HCT116 (cell line): ENCODE measurements around the gene SIK3. TPM values are rescaled to one million over a fixed set of nuclear protein-coding genes. Genes with fewer than 3 reads are reported as not detected.
A peak's percentile ranks its signal among the peaks of the same experiment; 100 is the strongest.

Experiments used
- ATAC-seq: fragments of 200-7000 bp; cut with Tn5 transposase; 2 replicates; pipeline ENCODE4 v1.9.1; 2020; ENCODE audit warnings: mild to moderate bottlenecking, moderate library complexity
- BruUV-seq: library from RNA; stranded (reverse); fragments of 400-500 nt; replicated peaks from 2 replicates; lab custom pipeline; 2021; lab: Mats Ljungman, UMichigan
- CTCF ChIA-PET: fragments of 300-600 bp; sonication (Branson Sonifier 250); formaldehyde crosslinking; loops from one replicate; lab custom pipeline; 2021; ENCODE audit warnings: antibody characterized with exemption; lab: Charles Lee
- POLR2A ChIA-PET: fragments of 300-600, 350-600 bp; sonication (Branson Sonifier 250); formaldehyde crosslinking; loops from one replicate; lab custom pipeline; 2021; ENCODE audit warnings: antibody characterized with exemption; lab: Charles Lee
- RAD21 ChIA-PET, 2 experiments: fragments of 300-600 bp; sonication (Branson Sonifier 250); formaldehyde crosslinking; loops; one replicate each; lab custom pipeline; 2023; ENCODE audit warnings: low total read pairs in 2 of 2; ENCODE audit not compliant: uncharacterized antibody in 2 of 2, unreplicated experiment in 2 of 2, low non-redundant PET in 1 of 2; lab: Charles Lee
- DNase-seq: peaks from one replicate; pipeline ENCODE4 v3.0.0-alpha.2; 2010; ENCODE audit warnings: low read depth, low spot score
- H2AFZ ChIP-seq: fragments of 200-600 bp; shearing (Covaris generic), sonication (generic); 2 replicates; pipeline ENCODE4 v1.6.1; 2017; ENCODE audit warnings: low read depth, mixed run types, mixed read lengths, antibody characterized with exemption, low read length; ENCODE audit not compliant: poor library complexity, severe bottlenecking
- H3K27ac ChIP-seq: 2 replicates; pipeline ENCODE4 v1.5.1; 2012; ENCODE audit warnings: low read depth, low read length
- H3K27me3 ChIP-seq: fragments of 200-600 bp; sonication (generic); 2 replicates; pipeline ENCODE4 v1.6.1; 2016; ENCODE audit warnings: mixed run types, low read length, mixed read lengths; ENCODE audit not compliant: insufficient read depth
- H3K36me3 ChIP-seq, 2 experiments: fragments of 200-500 bp in 1 of 2; fragments of 200-600 bp in 1 of 2; sonication (Bioruptor generic) in 1 of 2; sonication (generic) in 1 of 2; 2 replicates each; pipeline versions ENCODE4 v1.5.1 to v1.6.1; 2014 to 2016; ENCODE audit warnings: low read length in 2 of 2, inconsistent platforms in 1 of 2, mixed read lengths in 1 of 2, mixed run types in 1 of 2; ENCODE audit not compliant: insufficient read depth in 2 of 2, control insufficient read depth in 1 of 2
- H3K4me1 ChIP-seq, 2 experiments: fragments of 200-600 bp in 1 of 2; sonication (generic) in 1 of 2; 2 replicates each; pipeline versions ENCODE4 v1.5.1 to v1.6.1; 2012 to 2017; ENCODE audit warnings: low read length in 2 of 2, inconsistent platforms in 1 of 2, mild to moderate bottlenecking in 1 of 2, mixed read lengths in 1 of 2, mixed run types in 1 of 2, moderate library complexity in 1 of 2; ENCODE audit not compliant: insufficient read depth in 2 of 2, control insufficient read depth in 1 of 2
- H3K4me2 ChIP-seq: fragments of 200-600 bp; sonication (generic); 2 replicates; pipeline ENCODE4 v1.6.1; 2017; ENCODE audit warnings: mixed run types, low read length, mixed read lengths
- H3K4me3 ChIP-seq, 2 experiments: fragments of 200-600 bp in 1 of 2; sonication (generic) in 1 of 2; replicated peaks in 1 of 2; 2 replicates each; pipeline ENCODE4 v1.5.1; 2011 to 2016; ENCODE audit warnings: low read length in 2 of 2, control low read depth in 1 of 2, low read depth in 1 of 2, mild to moderate bottlenecking in 1 of 2, mixed read lengths in 1 of 2, mixed run types in 1 of 2
- H3K79me2 ChIP-seq: fragments of 200-600 bp; sonication (generic); 2 replicates; pipeline ENCODE4 v1.6.1; 2017; ENCODE audit warnings: mild to moderate bottlenecking, mixed run types, low read length, moderate library complexity, mixed read lengths; ENCODE audit not compliant: insufficient read depth
- H3K9ac ChIP-seq: fragments of 200-600 bp; sonication (generic); 2 replicates; pipeline ENCODE4 v1.6.1; 2016; ENCODE audit warnings: low read length, mixed read lengths
- H3K9me2 ChIP-seq: fragments of 200-600 bp; sonication (generic), shearing (Covaris generic); 2 replicates; pipeline ENCODE4 v1.6.1; 2017; ENCODE audit warnings: mixed run types, mild to moderate bottlenecking, moderate library complexity; ENCODE audit not compliant: insufficient read depth
- H3K9me3 ChIP-seq, 2 experiments: fragments of 200-500 bp in 1 of 2; fragments of 200-600 bp in 1 of 2; sonication (Bioruptor generic) in 1 of 2; sonication (generic) in 1 of 2; 2 replicates each; pipeline ENCODE4 v1.6.1; 2014 to 2017; ENCODE audit warnings: low read length in 2 of 2, mixed read lengths in 2 of 2, inconsistent platforms in 1 of 2, low read depth in 1 of 2, mild to moderate bottlenecking in 1 of 2, mixed run types in 1 of 2, moderate library complexity in 1 of 2; ENCODE audit not compliant: control insufficient read depth in 1 of 2, insufficient read depth in 1 of 2
- H4K20me1 ChIP-seq: fragments of 200-600 bp; sonication (generic), shearing (Covaris generic); 2 replicates; pipeline ENCODE4 v1.6.1; 2017; ENCODE audit warnings: mixed run types, mild to moderate bottlenecking, moderate library complexity; ENCODE audit not compliant: insufficient read depth
- CBX3 ChIP-seq: IDR thresholded peaks from 2 replicates; pipeline ENCODE4 v1.6.1; 2012; ENCODE audit warnings: low read depth
- CEBPB ChIP-seq: IDR thresholded peaks from 2 replicates; pipeline ENCODE4 v1.6.1; 2012; ENCODE audit warnings: low read depth
- EZH2 ChIP-seq: fragments of 200-600 bp; sonication (generic); IDR thresholded peaks from 2 replicates; pipeline ENCODE4 v1.6.1; 2017; ENCODE audit warnings: antibody characterized with exemption, mixed run types
- FOSL1 ChIP-seq: IDR thresholded peaks from 2 replicates; pipeline ENCODE4 v1.6.1; 2012; ENCODE audit warnings: low read depth
- MAX ChIP-seq: IDR thresholded peaks from 2 replicates; pipeline ENCODE4 v1.6.1; 2012
- POLR2AphosphoS5 ChIP-seq: IDR thresholded peaks from 2 replicates; pipeline ENCODE4 v1.6.1; 2011; ENCODE audit warnings: mild to moderate bottlenecking, low read depth, low read length, moderate library complexity
- RAD21 ChIP-seq: IDR thresholded peaks from 2 replicates; pipeline ENCODE4 v1.6.1; 2012; ENCODE audit warnings: low read depth, mild to moderate bottlenecking
- SP1 ChIP-seq: IDR thresholded peaks from 2 replicates; pipeline ENCODE4 v1.6.1; 2012; ENCODE audit warnings: low read depth
- ZBTB33 ChIP-seq: IDR thresholded peaks from 2 replicates; pipeline ENCODE4 v1.6.1; 2011; ENCODE audit warnings: mild to moderate bottlenecking, low read length, moderate library complexity; ENCODE audit not compliant: insufficient replicate concordance; ENCODE audit errors: extremely low read depth
- ZFX ChIP-seq: fragments of 450-650 bp; IDR thresholded peaks from 2 replicates; pipeline ENCODE4 v1.6.1; 2017
- ZNF274 ChIP-seq: fragments of 200-500 bp; sonication (Bioruptor generic); IDR thresholded peaks from 2 replicates; pipeline ENCODE4 v1.6.1; 2014; ENCODE audit warnings: mild to moderate bottlenecking, low read depth, low read length, inconsistent platforms
- intact Hi-C: fragments of 100-400 bp; cut with micrococcal nuclease; formaldehyde crosslinking; loops from 2 replicates; pipeline ENCODE4 v1.10.0; 2022
- total RNA-seq: library from RNA; stranded (reverse); gene quantifications from one replicate; pipeline ENCODE4 v1.2.1, GENCODE V29; 2021; ENCODE audit not compliant: unreplicated experiment
- TF ChIP-seq, protein P1 (sequence below), 3 experiments: fragments of 200-600 bp in 1 of 3; sonication (generic) in 1 of 3; IDR thresholded peaks in 2 of 3; conservative IDR thresholded peaks in 1 of 3; 2 replicates each; pipeline ENCODE4 v1.5.1; 2012 to 2017; ENCODE audit warnings: low read depth in 2 of 3, low read length in 2 of 3, antibody characterized with exemption in 1 of 3, borderline replicate concordance in 1 of 3, control low read depth in 1 of 3, mild to moderate bottlenecking in 1 of 3, mixed read lengths in 1 of 3, mixed run types in 1 of 3, moderate library complexity in 1 of 3; ENCODE audit not compliant: insufficient read depth in 1 of 3

SIK3 gene
- total RNA-seq, 1 experiment from 2014 or later, result 21.0 TPM

- BruUV-seq, result no TSS peak
- ChIA-PET RAD21 (interaction anchor here (1.2 to 1.6 kb wide), 5 partner anchors 43 to 390 kb away, joined by 3 to 14 read pairs (median 3); partner anchors contain the start of gene APOA5 (in 1 of the 2)), CTCF (interaction anchor here (0.8 to 2.9 kb wide), 11 partner anchors 14 to 342 kb away, joined by 3 to 58 read pairs (median 7); partner anchors contain the start of genes APOA5, SIDT2 and ZPR1)
- intact Hi-C loops, result loop anchor here (1.0 kb wide), 1 partner anchor 45 kb away; the partner anchor contains the start of gene APOA5
- Histone ChIP-seq H3K27me3 (no peaks in the 10 kb centered on the region), H3K4me2 (peak overlapping the region; percentile 75; the same call in 1 of the 2 replicates), H3K4me1 (peaks cover 8 to 15% of the 10 kb centered on the region in 2 experiments), H3K79me2 (no peaks in the 10 kb centered on the region), H3K9me3 (no peaks in the 10 kb centered on the region)
- ATAC-seq, result no peak
- no peak for DNase-seq
- no peak for TF ChIP-seq POLR2AphosphoS5
- TF ChIP-seq SP1, result no peak
- no peak for TF ChIP-seq CEBPB
- TF ChIP-seq EZH2, result no peak
- TF ChIP-seq, all 23 proteins: peak for 0
- POLR2A ChIA-PET, result interaction anchor here (1.2 kb wide), 1 partner anchor 45 kb away, joined by 9 read pairs; the partner anchor contains the start of gene APOA5
- no peaks in the 10 kb centered on the region for H3K36me3 ChIP-seq
- peak overlapping the region; percentile 15; the same call in 1 of the 2 replicates for H3K27ac ChIP-seq
- no peaks in the 10 kb centered on the region for H3K9me2 ChIP-seq
- H3K9ac ChIP-seq, result no peak overlapping the region
- no peak overlapping the region for H3K4me3 ChIP-seq
- no peaks in the 10 kb centered on the region for H4K20me1 ChIP-seq
- H2AFZ ChIP-seq, result no peak overlapping the region
Measured at GRCh38 chr11:116836632-116836991, 261.6 kb downstream of the SIK3 start.

DNA sequence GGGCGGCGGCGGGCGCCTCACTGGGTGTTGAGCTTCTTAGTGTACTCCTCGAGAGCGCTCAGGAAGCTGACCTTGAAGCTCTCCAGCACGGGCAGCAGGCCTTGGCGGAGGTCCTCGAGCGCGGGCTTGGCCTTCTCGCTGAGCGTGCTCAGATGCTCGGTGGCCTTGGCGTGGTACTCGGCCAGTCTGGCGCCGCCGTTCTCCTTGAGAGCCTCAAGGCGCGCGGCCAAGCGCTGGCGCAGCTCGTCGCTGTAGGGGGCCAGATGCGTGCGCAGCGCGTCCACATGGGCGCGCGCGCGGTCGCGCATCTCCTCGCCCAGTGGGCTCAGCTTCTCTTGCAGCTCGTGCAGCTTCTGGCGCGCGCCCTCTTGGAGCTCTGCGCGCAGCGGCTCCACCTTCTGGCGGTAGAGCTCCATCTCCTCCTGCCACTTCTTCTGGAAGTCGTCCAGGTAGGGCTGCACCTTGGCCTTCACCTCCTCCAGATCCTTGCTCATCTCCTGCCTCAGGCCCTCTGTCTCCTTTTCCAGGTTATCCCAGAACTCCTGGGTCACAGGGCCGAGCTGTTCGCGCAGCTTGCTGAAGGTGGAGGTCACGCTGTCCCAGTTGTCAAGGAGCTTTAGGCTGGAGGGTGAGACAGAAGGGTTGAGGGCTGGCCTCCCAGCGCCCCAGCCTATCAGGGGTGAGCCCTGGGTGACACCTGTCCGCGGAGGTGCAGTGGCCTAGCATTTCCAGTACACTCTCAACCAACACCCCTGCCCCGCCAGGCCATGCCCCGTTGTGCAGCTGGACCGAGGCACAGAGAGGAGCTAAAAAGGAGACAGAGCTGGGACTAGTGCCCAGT is 262.2 kb downstream of the SIK3 start:
- peak overlapping the region; percentile 77 for H2AFZ ChIP-seq
- peaks cover 8 to 15% of the 10 kb centered on the region in 2 experiments for H3K4me1 ChIP-seq
- H3K79me2 ChIP-seq, result no peaks in the 10 kb centered on the region
- H3K9ac ChIP-seq, result peak overlapping the region; percentile 52
- ATAC-seq, result peak; percentile 95
- H3K9me3 ChIP-seq, result no peaks in the 10 kb centered on the region
- no TSS peak for BruUV-seq
- peak; percentile 88 for DNase-seq
- no peaks in the 10 kb centered on the region for H3K27me3 ChIP-seq
- RAD21 ChIA-PET, result interaction anchor here (0.9 to 1.6 kb wide), 8 partner anchors 42 to 391 kb away, joined by 3 to 14 read pairs (median 4); partner anchors contain the start of gene APOA5 (in 2 of the 2)
- TF ChIP-seq FOSL1 (no peak), CBX3 (peak; percentile 96; the same call in 1 of the 2 replicates), ZBTB33 (no peak), MAX (peak; percentile 94), ZNF274 (no peak), ZFX (peak; percentile 48; the same call in 1 of the 2 replicates), POLR2AphosphoS5 (peak; percentile 70), RAD21 (peak; percentile 77)
- TF ChIP-seq, protein P1, sequence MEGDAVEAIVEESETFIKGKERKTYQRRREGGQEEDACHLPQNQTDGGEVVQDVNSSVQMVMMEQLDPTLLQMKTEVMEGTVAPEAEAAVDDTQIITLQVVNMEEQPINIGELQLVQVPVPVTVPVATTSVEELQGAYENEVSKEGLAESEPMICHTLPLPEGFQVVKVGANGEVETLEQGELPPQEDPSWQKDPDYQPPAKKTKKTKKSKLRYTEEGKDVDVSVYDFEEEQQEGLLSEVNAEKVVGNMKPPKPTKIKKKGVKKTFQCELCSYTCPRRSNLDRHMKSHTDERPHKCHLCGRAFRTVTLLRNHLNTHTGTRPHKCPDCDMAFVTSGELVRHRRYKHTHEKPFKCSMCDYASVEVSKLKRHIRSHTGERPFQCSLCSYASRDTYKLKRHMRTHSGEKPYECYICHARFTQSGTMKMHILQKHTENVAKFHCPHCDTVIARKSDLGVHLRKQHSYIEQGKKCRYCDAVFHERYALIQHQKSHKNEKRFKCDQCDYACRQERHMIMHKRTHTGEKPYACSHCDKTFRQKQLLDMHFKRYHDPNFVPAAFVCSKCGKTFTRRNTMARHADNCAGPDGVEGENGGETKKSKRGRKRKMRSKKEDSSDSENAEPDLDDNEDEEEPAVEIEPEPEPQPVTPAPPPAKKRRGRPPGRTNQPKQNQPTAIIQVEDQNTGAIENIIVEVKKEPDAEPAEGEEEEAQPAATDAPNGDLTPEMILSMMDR (IDR thresholded peaks at IDR 0.05 in 2 of 3, conservative IDR thresholded peaks at IDR 0.05 in 1 of 3; ENCODE audit: borderline replicate concordance in 1 of 3, insufficient read depth in 1 of 3, low read depth in 2 of 3, low read length in 2 of 3), result peak; percentile 67 to 85 (median 70)
- TF ChIP-seq, all 23 proteins: peak for 6
- Histone ChIP-seq H3K4me2 (peak overlapping the region; percentile 75), H3K27ac (peak overlapping the region; percentile 40; the same call in 1 of the 2 replicates), H3K9me2 (no peaks in the 10 kb centered on the region), H3K36me3 (no peaks in the 10 kb centered on the region), H4K20me1 (no peaks in the 10 kb centered on the region), H3K4me3 (peak overlapping the region; percentile 26 to 42)
- intact Hi-C loops, result loop anchor here (1.0 kb wide), 1 partner anchor 45 kb away; the partner anchor contains the start of gene APOA5
- CTCF ChIA-PET, result interaction anchor here (0.8 to 2.9 kb wide), 16 partner anchors 9 to 391 kb away, joined by 3 to 58 read pairs (median 4); partner anchors contain the start of genes APOA5, SIDT2 and ZPR1
- POLR2A ChIA-PET, result interaction anchor here (1.2 kb wide), 1 partner anchor 44 kb away, joined by 9 read pairs; the partner anchor contains the start of gene APOA5
